ENCODE data around the gene C5orf22. TPM values are rescaled to one million over a fixed set of nuclear protein-coding genes. Genes with fewer than 3 reads are reported as not detected.

C5orf22 gene
- total and polyA plus RNA-seq, 10 donors, result 5.3 to 25.8 (median 19.0) TPM

GRCh38 chr5:31569068-31569467 lies 37.0 kb downstream of the C5orf22 start:
- no peak for TF ChIP-seq CTCF (IDR thresholded peaks at IDR 0.05 in 8 of 11, conservative IDR thresholded peaks at IDR 0.05 in 3 of 11)
- no peak for TF ChIP-seq POLR2AphosphoS5 (IDR thresholded peaks at IDR 0.05)
- Histone ChIP-seq H3K36me3 (no peaks in the 10 kb centered on the region), H3K9me3 (peaks cover 0 to 16% (median 10%) of the 10 kb centered on the region in 8 donors), H3K4me1 (no peaks in the 10 kb centered on the region), H3K27ac (no peak overlapping the region), H3K4me3 (no peak overlapping the region), H3K27me3 (replicated peaks in 1 of 7) (no peaks in the 10 kb centered on the region)
- DNase-seq, result no peak
- intact Hi-C loops (cut with DNase I; ENCODE audit: low total_unique reads), result no loop called here

DNA sequence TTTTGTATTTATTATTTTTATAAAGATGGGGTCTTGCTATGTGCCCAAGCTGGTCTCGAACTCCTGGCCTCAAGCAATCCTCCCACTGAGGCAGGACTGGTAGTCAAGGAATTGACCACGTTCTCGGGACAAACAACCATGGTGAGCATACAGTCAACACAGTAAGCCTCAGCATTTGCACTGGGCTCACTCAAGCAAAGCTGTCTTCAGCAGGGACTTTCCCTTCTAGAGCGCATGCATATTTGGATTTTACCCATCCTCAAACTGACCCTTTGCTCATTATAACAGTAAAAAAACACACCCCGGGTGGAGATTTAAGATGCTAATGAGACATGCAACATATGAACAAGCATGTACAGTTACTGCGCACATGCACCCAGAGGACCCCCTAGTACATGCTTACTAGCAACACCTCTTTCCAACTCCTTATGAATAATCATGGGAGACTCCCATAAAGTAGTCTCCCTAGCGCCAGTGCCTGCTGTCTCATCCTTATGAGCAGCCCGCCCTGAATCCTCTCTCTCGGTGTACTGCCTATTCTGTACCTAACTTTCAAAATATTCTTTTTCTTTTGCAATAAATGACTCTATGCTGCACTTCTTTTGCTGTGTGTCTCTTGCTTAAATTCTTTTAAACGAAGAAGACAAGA lies 41.5 kb downstream of the C5orf22 start:
- TF ChIP-seq POLR2A (IDR thresholded peaks at IDR 0.05) (no peak), POLR2AphosphoS5 (IDR thresholded peaks at IDR 0.05) (no peak), CTCF (IDR thresholded peaks at IDR 0.05 in 8 of 11, conservative IDR thresholded peaks at IDR 0.05 in 3 of 11) (no peak)
- H3K27ac ChIP-seq, result no peak overlapping the region
- intact Hi-C loops (cut with DNase I; ENCODE audit: low total_unique reads), result no loop called here
- H3K9me3 ChIP-seq, result no peaks in the 10 kb centered on the region
- 76 to 88% (median 86%) methylated on average over 10 of the region's 10 CpGs for WGBS, 5 donors
- no peaks in the 10 kb centered on the region for H3K36me3 ChIP-seq
- DNase-seq, result no peak
- no peak overlapping the region for H3K4me3 ChIP-seq
- H3K27me3 ChIP-seq (replicated peaks in 1 of 7), result peaks cover 0 to 17% (median 0%) of the 10 kb centered on the region in 7 donors
- no peaks in the 10 kb centered on the region for H3K4me1 ChIP-seq

DNA sequence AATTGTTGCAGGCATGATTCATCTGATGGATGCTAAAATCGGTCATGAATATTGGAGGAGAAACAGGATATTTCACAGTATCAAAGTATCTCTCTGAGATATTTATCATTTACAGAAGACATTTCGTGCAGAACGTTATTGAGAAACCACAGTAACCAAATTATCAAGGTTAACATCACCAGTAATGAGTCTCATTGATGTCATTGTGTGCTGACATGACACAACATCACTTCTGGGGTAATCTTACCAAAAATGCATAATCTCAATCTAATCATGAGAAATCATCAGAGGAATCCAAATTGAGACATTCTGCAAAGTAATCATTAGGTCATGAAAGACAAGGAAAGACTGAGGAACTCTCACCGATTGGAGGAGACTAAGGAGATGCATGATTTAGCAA lies 42.7 kb downstream of the C5orf22 start:
- no peak overlapping the region for H3K4me3 ChIP-seq
- no peak overlapping the region for H3K27ac ChIP-seq
- TF ChIP-seq POLR2AphosphoS5 (IDR thresholded peaks at IDR 0.05) (no peak), POLR2A (IDR thresholded peaks at IDR 0.05) (no peak)
- H3K36me3 ChIP-seq, result no peaks in the 10 kb centered on the region
- WGBS, 5 donors, result 67 to 86% (median 76%) methylated on average over 4 of the region's 4 CpGs
- peaks cover 0 to 17% (median 0%) of the 10 kb centered on the region in 7 donors for H3K27me3 ChIP-seq (replicated peaks in 1 of 7)
- H3K4me1 ChIP-seq, result no peaks in the 10 kb centered on the region
- DNase-seq, result no peak
- no peaks in the 10 kb centered on the region for H3K9me3 ChIP-seq
- intact Hi-C loops (cut with DNase I; ENCODE audit: low total_unique reads), result no loop called here

GRCh38 chr5:31577438-31577837 lies 45.3 kb downstream of the C5orf22 start:
- DNase-seq, result no peak
- peaks cover 0 to 26% (median 0%) of the 10 kb centered on the region in 7 donors for H3K27me3 ChIP-seq (replicated peaks in 1 of 7)
- H3K27ac ChIP-seq, result no peak overlapping the region
- WGBS, 5 donors, result 69 to 78% (median 71%) methylated on average over 3 of the region's 3 CpGs
- H3K4me3 ChIP-seq, result no peak overlapping the region
- no peaks in the 10 kb centered on the region for H3K9me3 ChIP-seq
- intact Hi-C loops (cut with DNase I; ENCODE audit: low total_unique reads), result no loop called here
- no peaks in the 10 kb centered on the region for H3K36me3 ChIP-seq
- H3K4me1 ChIP-seq, result no peaks in the 10 kb centered on the region
- no peak for TF ChIP-seq CTCF (IDR thresholded peaks at IDR 0.05 in 8 of 11, conservative IDR thresholded peaks at IDR 0.05 in 3 of 11)
- no peak for TF ChIP-seq POLR2AphosphoS5 (IDR thresholded peaks at IDR 0.05)
- no peak for TF ChIP-seq POLR2A (IDR thresholded peaks at IDR 0.05)
